Trophoblast cell (in vitro differentiated cells and primary cell): Measurements from ENCODE around the gene USP47.
A peak's percentile ranks its signal among the peaks of the same experiment; 100 is the strongest.

Experiments
- DNase-seq, 2 donors: peaks; one replicate each; pipeline ENCODE4 v3.0.0-alpha.2; 2016
- H2AFZ ChIP-seq: 2 replicates; pipeline ENCODE4 v1.6.1; 2013; ENCODE audit warnings: low read length, moderate library complexity, mild to moderate bottlenecking; ENCODE audit not compliant: insufficient read depth, poor library complexity
- H2AK5ac ChIP-seq: 2 replicates; pipeline ENCODE4 v1.6.1; 2013; ENCODE audit warnings: mild to moderate bottlenecking, low read length
- H2BK120ac ChIP-seq: 2 replicates; pipeline ENCODE4 v1.6.1; 2013; ENCODE audit warnings: low read length, mild to moderate bottlenecking, moderate library complexity; ENCODE audit not compliant: insufficient read depth, poor library complexity
- H2BK12ac ChIP-seq: 2 replicates; pipeline ENCODE4 v1.6.1; 2013; ENCODE audit warnings: mild to moderate bottlenecking, low read length, moderate library complexity
- H2BK5ac ChIP-seq: 2 replicates; pipeline ENCODE4 v1.6.1; 2013; ENCODE audit warnings: low read length, low read depth, moderate library complexity, mild to moderate bottlenecking; ENCODE audit not compliant: poor library complexity
- H3K14ac ChIP-seq: 2 replicates; pipeline ENCODE4 v1.6.1; 2013; ENCODE audit warnings: mild to moderate bottlenecking, low read length
- H3K18ac ChIP-seq: 2 replicates; pipeline ENCODE4 v1.6.1; 2013; ENCODE audit warnings: mild to moderate bottlenecking, low read length
- H3K23ac ChIP-seq: 2 replicates; pipeline ENCODE4 v1.6.1; 2013; ENCODE audit warnings: low read length
- H3K27ac ChIP-seq: 2 replicates; pipeline ENCODE4 v1.5.1; 2013; ENCODE audit warnings: low read depth, mild to moderate bottlenecking, inconsistent platforms, low read length, moderate library complexity
- H3K27me3 ChIP-seq: 2 replicates; pipeline ENCODE4 v1.6.1; 2013; ENCODE audit warnings: inconsistent platforms, mild to moderate bottlenecking, low read length, moderate library complexity; ENCODE audit not compliant: insufficient read depth
- H3K36me3 ChIP-seq, 2 experiments: 1 replicate in 1 of 2; 2 replicates in 1 of 2; pipeline ENCODE4 v1.6.1; 2013; ENCODE audit warnings: low read length in 2 of 2, mild to moderate bottlenecking in 2 of 2, moderate library complexity in 1 of 2; ENCODE audit not compliant: insufficient read depth in 2 of 2, control insufficient read depth in 1 of 2
- H3K4ac ChIP-seq: 2 replicates; pipeline ENCODE4 v1.6.1; 2013; ENCODE audit warnings: low read depth, mild to moderate bottlenecking, low read length, moderate library complexity
- H3K4me1 ChIP-seq, 2 experiments: 1 replicate in 1 of 2; 2 replicates in 1 of 2; pipeline ENCODE4 v1.6.1; 2013; ENCODE audit warnings: low read length in 2 of 2, mild to moderate bottlenecking in 2 of 2, moderate library complexity in 1 of 2; ENCODE audit not compliant: insufficient read depth in 2 of 2, control insufficient read depth in 1 of 2
- H3K4me2 ChIP-seq: 2 replicates; pipeline ENCODE4 v1.6.1; 2013; ENCODE audit warnings: inconsistent platforms, mild to moderate bottlenecking, low read length, moderate library complexity
- H3K4me3 ChIP-seq: 2 replicates; pipeline ENCODE4 v1.5.1; 2013; ENCODE audit warnings: mild to moderate bottlenecking, low read depth, low read length, inconsistent platforms
- H3K79me1 ChIP-seq: one replicate; pipeline ENCODE4 v1.6.1; 2013; ENCODE audit warnings: low read length
- H3K79me2 ChIP-seq: 2 replicates; pipeline ENCODE4 v1.6.1; 2013; ENCODE audit warnings: low read length, mild to moderate bottlenecking; ENCODE audit not compliant: control insufficient read depth, insufficient read depth, poor library complexity
- H3K9ac ChIP-seq: 2 replicates; pipeline ENCODE4 v1.6.1; 2013; ENCODE audit warnings: mild to moderate bottlenecking, low read length
- H3K9me3 ChIP-seq: 2 replicates; pipeline ENCODE4 v1.6.1; 2013; ENCODE audit warnings: low read depth, mild to moderate bottlenecking, control low read depth, inconsistent platforms, low read length; ENCODE audit not compliant: insufficient read depth
- H4K12ac ChIP-seq: 2 replicates; pipeline ENCODE4 v1.6.1; 2013; ENCODE audit warnings: low read depth, mild to moderate bottlenecking, low read length, moderate library complexity
- H4K8ac ChIP-seq: 2 replicates; pipeline ENCODE4 v1.6.1; 2013; ENCODE audit warnings: low read depth, mild to moderate bottlenecking, low read length, moderate library complexity
- H4K91ac ChIP-seq: one replicate; pipeline ENCODE4 v1.6.1; 2013; ENCODE audit warnings: low read depth, mild to moderate bottlenecking, low read length, moderate library complexity
- WGBS: extraction: QIAGEN DNeasy Blood & Tissue Kit; methylation state at CpG from one replicate; pipeline ENCODE4 v1.1.7; 2013; ENCODE audit warnings: missing lambda C conversion rate; ENCODE audit not compliant: insufficient read length, insufficient coverage; ENCODE audit errors: extremely low coverage; 5-methylcytosine and 5-hydroxymethylcytosine counted together

Gene USP47

DNA sequence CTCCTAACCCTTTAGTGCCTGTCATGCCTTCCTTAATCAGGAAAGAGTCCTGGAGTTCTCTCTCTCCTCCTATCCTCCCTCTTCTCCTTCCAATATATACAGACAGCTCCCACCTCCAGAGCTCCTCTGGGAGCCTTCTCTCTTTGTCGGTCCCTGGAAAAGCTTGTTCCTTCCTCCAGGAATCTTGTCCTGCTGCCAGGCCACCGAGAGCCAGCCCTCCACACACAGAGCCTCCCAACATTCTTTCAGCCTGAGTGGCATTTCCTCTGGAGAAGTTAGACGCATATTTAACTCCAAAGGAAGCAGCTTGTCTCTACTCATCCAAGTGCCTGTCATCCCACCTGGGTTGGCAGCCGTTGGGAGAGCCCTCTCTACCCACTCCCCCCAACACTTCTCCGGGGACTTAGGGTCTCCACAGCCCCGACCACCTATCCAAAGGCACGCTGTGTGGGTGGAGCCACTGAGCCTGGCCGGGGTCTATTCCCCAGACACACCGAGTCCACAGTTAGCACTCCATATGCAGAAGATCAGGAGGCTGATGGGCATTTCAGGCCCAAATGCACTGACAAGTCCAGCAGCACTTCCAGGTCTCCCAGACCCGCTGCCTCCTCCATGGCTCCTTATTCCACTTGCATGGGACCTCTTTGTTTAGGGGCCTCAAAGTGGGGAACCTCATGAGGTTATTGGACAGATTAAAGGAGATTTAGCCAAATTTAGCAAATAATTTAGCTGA, 135.6 kb downstream of the USP47 start:
- Histone ChIP-seq H3K14ac (peak overlapping the region; percentile 85), H4K8ac (peak overlapping the region; percentile 67), H2AFZ (peak overlapping the region; percentile 57), H2BK5ac (peak overlapping the region; percentile 95), H2AK5ac (peak overlapping the region; percentile 65), H3K18ac (peak overlapping the region; percentile 67), H2BK12ac (peak overlapping the region; percentile 86), H3K27me3 (no peaks in the 10 kb centered on the region), H3K4me2 (peak overlapping the region; percentile 33), H3K27ac (peak overlapping the region; percentile 95), H3K79me2 (peaks cover 5% of the 10 kb centered on the region), H3K9ac (peak overlapping the region; percentile 14), H2BK120ac (peak overlapping the region; percentile 92), H3K4me1 (peaks cover 48 to 56% of the 10 kb centered on the region in 2 experiments), H3K79me1 (peaks cover 20% of the 10 kb centered on the region), H4K91ac (peak overlapping the region; percentile 93), H3K36me3 (peaks cover 9 to 14% of the 10 kb centered on the region in 2 experiments), H3K9me3 (peaks cover 2% of the 10 kb centered on the region), H3K4me3 (no peak overlapping the region), H4K12ac (peak overlapping the region; percentile 31), H3K23ac (no peak overlapping the region), H3K4ac (peak overlapping the region; percentile 37)
- no CpG with 5 or more reads among the region's 10 CpGs for WGBS
- peak; percentile 64 to 76 for DNase-seq

DNA sequence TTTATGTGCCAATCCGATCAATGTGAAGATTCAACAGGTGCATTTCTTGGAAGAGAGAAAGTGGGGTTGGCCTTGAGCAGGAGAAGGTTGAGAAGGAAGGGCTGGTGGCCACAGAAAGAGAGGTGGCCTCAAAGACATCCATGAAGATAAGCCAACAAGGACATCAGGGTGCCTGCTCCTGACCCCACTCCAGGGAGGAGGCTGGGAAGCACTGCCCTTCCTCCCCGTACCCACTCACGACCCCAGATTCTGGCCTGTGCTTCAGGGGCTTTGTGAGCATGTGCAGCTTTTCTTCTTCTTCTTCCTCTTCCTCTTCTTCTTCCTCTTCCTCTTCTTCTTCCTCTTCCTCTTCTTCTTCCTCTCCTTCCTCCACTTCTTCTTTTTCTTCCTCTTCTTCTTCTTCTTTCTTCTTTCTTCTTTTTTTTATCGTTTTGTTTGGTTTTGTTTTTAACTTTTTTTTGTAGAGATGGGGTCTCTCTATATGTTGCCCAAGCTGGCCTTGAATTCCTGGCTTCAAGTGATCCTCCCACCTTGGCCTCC, 136.4 kb downstream of the USP47 start:
- Histone ChIP-seq H4K12ac (no peak overlapping the region), H3K79me2 (peaks cover 5% of the 10 kb centered on the region), H3K4me2 (no peak overlapping the region), H2BK12ac (peak overlapping the region; percentile 89), H3K79me1 (peaks cover 20% of the 10 kb centered on the region), H4K8ac (no peak overlapping the region), H3K4me1 (peaks cover 48 to 56% of the 10 kb centered on the region in 2 experiments), H4K91ac (no peak overlapping the region), H2BK120ac (peak overlapping the region; percentile 57), H3K4ac (no peak overlapping the region), H3K36me3 (peaks cover 9 to 14% of the 10 kb centered on the region in 2 experiments), H3K14ac (peak overlapping the region; percentile 47), H3K9ac (no peak overlapping the region), H3K23ac (no peak overlapping the region), H3K27ac (no peak overlapping the region), H2BK5ac (peak overlapping the region; percentile 47), H2AK5ac (peak overlapping the region; percentile 71), H3K9me3 (peaks cover 2% of the 10 kb centered on the region), H3K4me3 (no peak overlapping the region), H3K18ac (peak overlapping the region; percentile 47), H2AFZ (no peak overlapping the region), H3K27me3 (no peaks in the 10 kb centered on the region)
- DNase-seq: no peak
- no CpG with 5 or more reads among the region's 4 CpGs for WGBS

DNA sequence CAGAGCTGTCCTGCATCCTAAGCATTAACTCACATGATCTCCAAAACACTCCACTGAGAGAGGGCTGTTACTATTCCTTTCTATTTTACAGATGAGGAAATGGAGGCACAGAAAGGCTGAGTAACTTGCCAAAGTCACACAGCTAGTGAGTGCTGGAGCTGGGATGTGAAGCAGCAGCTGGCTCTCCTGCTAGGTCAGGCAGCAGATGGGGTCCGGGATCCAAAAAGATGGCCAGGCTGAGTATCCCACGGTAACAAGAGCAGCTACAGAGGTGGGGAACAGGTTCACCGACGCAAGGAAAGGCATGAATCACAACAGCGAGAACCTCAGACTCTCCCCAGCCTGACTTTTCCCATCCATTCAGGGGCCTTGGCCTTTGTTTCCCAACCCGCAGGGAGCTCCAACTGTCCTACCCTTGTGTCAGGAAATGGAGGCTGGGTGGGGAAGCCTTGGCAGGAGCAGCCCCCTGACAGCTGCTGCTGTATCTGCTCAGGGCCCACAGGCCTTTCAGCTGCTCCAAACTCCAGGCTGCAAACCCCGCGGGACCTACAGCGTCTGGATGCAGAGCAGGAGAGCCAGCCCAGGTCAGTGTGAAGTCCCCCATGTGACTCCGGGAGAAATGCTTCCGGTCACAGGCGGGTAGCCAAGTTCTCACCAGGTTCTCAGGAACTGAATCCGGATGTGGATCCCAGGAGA, 137.2 kb downstream of the USP47 start:
- Histone ChIP-seq H4K12ac (no peak overlapping the region), H3K4me2 (no peak overlapping the region), H3K4ac (no peak overlapping the region), H3K36me3 (peaks cover 8 to 12% of the 10 kb centered on the region in 2 experiments), H3K27me3 (no peaks in the 10 kb centered on the region), H3K18ac (peak overlapping the region; percentile 22), H2BK5ac (peak overlapping the region; percentile 18), H3K4me3 (no peak overlapping the region), H3K14ac (peak overlapping the region; percentile 21), H4K8ac (peak overlapping the region; percentile 10), H2AFZ (no peak overlapping the region), H2BK12ac (peak overlapping the region; percentile 62), H3K9ac (no peak overlapping the region), H3K9me3 (peaks cover 2% of the 10 kb centered on the region), H4K91ac (peak overlapping the region; percentile 67), H2AK5ac (peak overlapping the region; percentile 45), H3K79me1 (peaks cover 20% of the 10 kb centered on the region), H3K79me2 (peaks cover 5% of the 10 kb centered on the region), H3K27ac (peak overlapping the region; percentile 29), H3K23ac (no peak overlapping the region), H3K4me1 (peaks cover 40 to 48% of the 10 kb centered on the region in 2 experiments), H2BK120ac (peak overlapping the region; percentile 58)
- DNase-seq: no peak
- no CpG with 5 or more reads among the region's 13 CpGs for WGBS

DNA sequence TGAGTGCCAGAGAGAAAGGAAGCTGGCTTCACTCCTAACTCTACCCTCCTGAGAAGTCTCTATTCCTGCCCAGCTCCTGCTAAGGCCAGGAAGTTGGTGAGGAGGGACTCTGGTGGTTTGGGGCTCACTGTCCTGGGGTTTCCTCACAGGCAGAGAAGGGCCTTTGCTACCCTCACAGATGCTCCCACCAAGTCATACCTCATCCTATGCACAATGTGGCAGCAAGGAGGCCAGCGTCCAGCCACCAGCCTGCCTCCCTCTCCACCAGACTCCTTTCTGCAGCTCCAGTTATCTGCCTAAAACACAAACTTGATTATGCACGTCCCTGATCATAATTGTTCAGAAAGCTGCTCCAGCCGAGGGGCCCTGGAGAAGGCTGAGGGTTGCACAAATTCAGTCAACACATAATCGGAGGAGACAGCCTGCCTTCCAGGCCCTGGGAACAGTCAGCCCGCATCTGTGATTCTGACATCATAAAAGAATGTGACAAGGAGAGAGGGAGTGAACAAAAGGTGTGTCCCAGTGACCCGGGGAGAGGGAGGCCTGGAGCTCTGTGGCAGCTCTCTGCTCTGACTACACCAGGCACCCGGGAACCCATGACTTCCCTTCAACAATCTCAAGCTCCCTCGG, 137.8 kb downstream of the USP47 start:
- H3K9ac ChIP-seq: no peak overlapping the region
- peak overlapping the region; percentile 21 for H3K14ac ChIP-seq
- peak overlapping the region; percentile 10 for H4K8ac ChIP-seq
- peak; percentile 91 to 93 for DNase-seq
- peak overlapping the region; percentile 86 for H2BK12ac ChIP-seq
- H3K36me3 ChIP-seq: peaks cover 7 to 11% of the 10 kb centered on the region in 2 experiments
- peak overlapping the region; percentile 28 for H2AK5ac ChIP-seq
- H2AFZ ChIP-seq: peak overlapping the region; percentile 17
- H3K27me3 ChIP-seq: no peaks in the 10 kb centered on the region
- peaks cover 2% of the 10 kb centered on the region for H3K9me3 ChIP-seq
- no peak overlapping the region for H4K12ac ChIP-seq
- H3K18ac ChIP-seq: peak overlapping the region; percentile 35
- no CpG with 5 or more reads among the region's 8 CpGs for WGBS
- H3K4me1 ChIP-seq: peaks cover 37 to 46% of the 10 kb centered on the region in 2 experiments
- no peak overlapping the region for H3K4me2 ChIP-seq
- peaks cover 5% of the 10 kb centered on the region for H3K79me2 ChIP-seq
- peak overlapping the region; percentile 18 for H2BK5ac ChIP-seq
- H3K23ac ChIP-seq: no peak overlapping the region
- no peak overlapping the region for H3K4me3 ChIP-seq
- H3K4ac ChIP-seq: no peak overlapping the region
- peak overlapping the region; percentile 29 for H3K27ac ChIP-seq
- H3K79me1 ChIP-seq: peaks cover 20% of the 10 kb centered on the region
- peak overlapping the region; percentile 67 for H4K91ac ChIP-seq
- peak overlapping the region; percentile 37 for H2BK120ac ChIP-seq
